ENCODE results near the gene HBP1.
"Not testable (repeated sequence)": the region's sequence is repeated elsewhere in the genome, so short reads cannot be mapped to it uniquely, and the experiment has no call there.

HBP1 gene

GRCh38 chr7:107233174-107233573, 64.4 kb downstream of the HBP1 start:
- DNase-seq = no peak

GRCh38 chr7:107233981-107234380, 65.2 kb downstream of the HBP1 start:
- DNase-seq = no peak

GRCh38 chr7:107234436-107234835, 65.6 kb downstream of the HBP1 start:
- no peak for DNase-seq

- no peak for DNase-seq
Measured at GRCh38 chr7:107236862-107237261, 68.1 kb downstream of the HBP1 start.

GRCh38 chr7:107237451-107237850, 68.6 kb downstream of the HBP1 start:
- DNase-seq = no peak

- no peak for DNase-seq
Measured at GRCh38 chr7:107242267-107242666, 73.5 kb downstream of the HBP1 start.

GRCh38 chr7:107244613-107245012, 75.8 kb downstream of the HBP1 start:
- DNase-seq = no peak

- DNase-seq = not testable (repeated sequence)
Measured at GRCh38 chr7:107246836-107247235, 78.0 kb downstream of the HBP1 start.

- DNase-seq = no peak
Measured at GRCh38 chr7:107248551-107249316, 79.9 kb downstream of the HBP1 start.

- DNase-seq = no peak
Measured at GRCh38 chr7:107251963-107252362, 83.2 kb downstream of the HBP1 start.

All from NCI-H1694 treated with DMSO at 0.1 percent for 48 hours (cell line).